GM15510 (cell line): Measurements from ENCODE around the gene LNPEP.

Source experiments
- POLR2A ChIP-seq: IDR thresholded peaks from 3 replicates; pipeline ENCODE4 v1.6.1; 2011; ENCODE audit warnings: borderline replicate concordance; ENCODE audit not compliant: insufficient read length; ENCODE audit errors: extremely low read depth

The LNPEP gene

GRCh38 chr5:97037819-97038218 lies 101.9 kb downstream of the LNPEP start:
- TF ChIP-seq POLR2A, result no peak

GRCh38 chr5:97041239-97041638 lies 105.4 kb downstream of the LNPEP start:
- TF ChIP-seq POLR2A, result no peak

GRCh38 chr5:97042996-97043395 lies 107.1 kb downstream of the LNPEP start:
- TF ChIP-seq POLR2A, result no peak

GRCh38 chr5:97043511-97043910 lies 107.6 kb downstream of the LNPEP start:
- no peak for TF ChIP-seq POLR2A

- no peak for TF ChIP-seq POLR2A
These were observed 108.2 kb downstream of the LNPEP start for GRCh38 chr5:97044052-97044451.

- no peak for TF ChIP-seq POLR2A
These were observed 110.5 kb downstream of the LNPEP start for GRCh38 chr5:97046270-97046982.

- no peak for TF ChIP-seq POLR2A
These were observed 111.2 kb downstream of the LNPEP start for GRCh38 chr5:97047076-97047475.

- no peak for TF ChIP-seq POLR2A
These were observed 113.3 kb downstream of the LNPEP start for GRCh38 chr5:97049175-97049574.

GRCh38 chr5:97056263-97056662 lies 120.4 kb downstream of the LNPEP start:
- no peak for TF ChIP-seq POLR2A

- no peak for TF ChIP-seq POLR2A
These were observed 126.2 kb downstream of the LNPEP start for GRCh38 chr5:97062046-97062445.

GRCh38 chr5:97063251-97063650 lies 127.4 kb downstream of the LNPEP start:
- no peak for TF ChIP-seq POLR2A

GRCh38 chr5:97065475-97065874 lies 129.6 kb downstream of the LNPEP start:
- TF ChIP-seq POLR2A, result no peak

- no peak for TF ChIP-seq POLR2A
These were observed 131.5 kb downstream of the LNPEP start for GRCh38 chr5:97067296-97067850.

- no peak for TF ChIP-seq POLR2A
These were observed 134.4 kb downstream of the LNPEP start for GRCh38 chr5:97070234-97070633.

- no peak for TF ChIP-seq POLR2A
These were observed 135.2 kb downstream of the LNPEP start for GRCh38 chr5:97071101-97071500.

- TF ChIP-seq POLR2A, result no peak
These were observed 136.1 kb downstream of the LNPEP start for GRCh38 chr5:97071993-97072392.
